NCI-H69 (cell line): ENCODE data around the gene TNFSF13.

Experiments used
- DNase-seq: peaks from one replicate; lab custom pipeline; 2025; lab: John Stamatoyannopoulos, UW

TNFSF13 gene

GRCh38 chr17:7552621-7553051, 5.9 kb upstream of the TNFSF13 start:
- no peak for DNase-seq

- DNase-seq: no peak
Observed at GRCh38 chr17:7553356-7553755, 5.2 kb upstream of the TNFSF13 start.

GRCh38 chr17:7555320-7555948, 3.1 kb upstream of the TNFSF13 start:
- DNase-seq: no peak

GRCh38 chr17:7556627-7557026, 1.9 kb upstream of the TNFSF13 start:
- no peak for DNase-seq

GRCh38 chr17:7557147-7557764, 1.3 kb upstream of the TNFSF13 start:
- no peak for DNase-seq

GRCh38 chr17:7557775-7558543, 591 bp upstream of the TNFSF13 start:
- peak; percentile 73 for DNase-seq

GRCh38 chr17:7559320-7560171, 996 bp downstream of the TNFSF13 start:
- peak; percentile 35 for DNase-seq

- peak; percentile 76 for DNase-seq
Observed at GRCh38 chr17:7560172-7561027, 1.9 kb downstream of the TNFSF13 start.

- peak; percentile 88 for DNase-seq
Observed at GRCh38 chr17:7561028-7561575, 2.6 kb downstream of the TNFSF13 start.

- peak; percentile 91 for DNase-seq
Observed at GRCh38 chr17:7561589-7562207, 3.1 kb downstream of the TNFSF13 start, which contains the start of gene SENP3. SENP3 (plus strand) TSS chr17:7561919; CDS start chr17:7563077, 1,158 bp downstream.

GRCh38 chr17:7562208-7562605, 3.7 kb downstream of the TNFSF13 start:
- DNase-seq: no peak

GRCh38 chr17:7563115-7563869, 4.7 kb downstream of the TNFSF13 start:
- DNase-seq: no peak

GRCh38 chr17:7569571-7569970, 11.0 kb downstream of the TNFSF13 start:
- DNase-seq: no peak

- DNase-seq: no peak
Observed at GRCh38 chr17:7570351-7570750, 11.8 kb downstream of the TNFSF13 start.

- no peak for DNase-seq
Observed at GRCh38 chr17:7572338-7572587, 13.7 kb downstream of the TNFSF13 start.

GRCh38 chr17:7572588-7573323, 14.2 kb downstream of the TNFSF13 start:
- DNase-seq: peak; percentile 96

GRCh38 chr17:7573324-7574080, 15.0 kb downstream of the TNFSF13 start:
- peak; percentile 90 for DNase-seq

GRCh38 chr17:7574176-7574953, 15.8 kb downstream of the TNFSF13 start:
- DNase-seq: no peak
